Midbrain (tissue), 1 donor: ENCODE results near the gene KCNF1.

Experiments
- DNase-seq: peaks from one replicate; lab custom pipeline; 2025; lab: John Stamatoyannopoulos, UW

The KCNF1 gene, protein sequence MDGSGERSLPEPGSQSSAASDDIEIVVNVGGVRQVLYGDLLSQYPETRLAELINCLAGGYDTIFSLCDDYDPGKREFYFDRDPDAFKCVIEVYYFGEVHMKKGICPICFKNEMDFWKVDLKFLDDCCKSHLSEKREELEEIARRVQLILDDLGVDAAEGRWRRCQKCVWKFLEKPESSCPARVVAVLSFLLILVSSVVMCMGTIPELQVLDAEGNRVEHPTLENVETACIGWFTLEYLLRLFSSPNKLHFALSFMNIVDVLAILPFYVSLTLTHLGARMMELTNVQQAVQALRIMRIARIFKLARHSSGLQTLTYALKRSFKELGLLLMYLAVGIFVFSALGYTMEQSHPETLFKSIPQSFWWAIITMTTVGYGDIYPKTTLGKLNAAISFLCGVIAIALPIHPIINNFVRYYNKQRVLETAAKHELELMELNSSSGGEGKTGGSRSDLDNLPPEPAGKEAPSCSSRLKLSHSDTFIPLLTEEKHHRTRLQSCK

DNA sequence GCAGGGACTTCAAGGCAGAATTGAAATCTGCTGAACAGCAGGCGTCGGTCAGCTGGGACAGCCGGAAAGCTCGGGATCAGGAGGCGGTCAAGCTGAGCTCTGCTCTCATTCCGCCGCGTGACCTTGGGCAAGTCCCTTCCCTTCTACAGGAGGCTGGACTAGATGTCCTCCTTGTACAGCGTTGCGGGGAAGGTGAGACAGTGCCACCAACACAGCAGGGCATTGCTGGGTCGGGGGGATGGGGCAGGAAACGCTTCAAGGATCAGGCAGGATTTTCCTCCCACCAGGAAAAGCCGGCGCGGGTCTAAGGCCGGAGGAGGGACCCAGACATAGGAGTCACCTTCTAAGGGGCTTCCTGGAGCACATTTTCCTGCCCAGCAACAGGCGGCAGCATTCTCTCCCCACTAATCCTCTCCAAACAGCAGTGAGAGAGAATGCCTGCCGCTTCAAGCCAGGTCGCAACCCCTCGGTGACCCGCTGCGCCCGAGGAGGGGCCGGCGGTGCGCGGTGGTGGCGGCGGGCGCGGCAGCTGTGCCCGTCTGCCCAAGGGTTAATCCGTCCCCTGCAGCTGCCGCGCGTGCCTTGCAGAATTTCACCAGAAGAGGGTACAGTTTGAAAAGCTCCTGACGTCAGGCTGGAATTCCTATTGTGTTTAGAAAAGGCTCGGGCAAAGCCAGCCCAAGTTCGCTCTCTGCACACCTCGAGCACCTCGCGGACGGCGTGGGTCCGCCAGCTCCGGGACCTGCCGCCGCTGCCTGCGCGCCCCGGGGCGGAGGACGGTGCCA lies at the start of gene KCNF1:
TSS of gene KCNF1 (plus strand) at position 644 of the 785 bp plus-strand sequence. CDS start 493 bp downstream, outside the sequence.
- no peak for DNase-seq

GRCh38 chr2:10862330-10862729 lies 49.4 kb upstream of the KCNF1 start:
- no peak for DNase-seq

GRCh38 chr2:10863047-10863446 lies 48.7 kb upstream of the KCNF1 start:
- DNase-seq = no peak

DNA sequence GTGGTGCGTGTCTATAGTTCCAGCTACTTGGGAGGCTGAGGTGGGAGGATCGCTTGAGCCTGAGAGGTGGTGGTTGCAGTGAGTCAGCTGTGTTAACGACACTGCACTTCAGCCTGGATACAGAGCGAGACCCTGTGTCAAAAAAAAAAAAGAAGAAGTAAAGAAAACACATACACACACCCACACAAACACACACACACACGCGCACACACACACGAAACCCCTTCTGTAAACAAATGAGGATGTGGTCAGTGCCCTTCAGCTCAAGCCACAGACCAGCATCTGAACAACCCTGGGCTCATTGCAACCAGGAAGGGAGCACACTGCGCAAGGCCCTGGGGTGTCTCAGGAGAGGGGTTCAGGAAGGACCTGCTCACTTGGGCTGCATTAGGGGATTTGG lies 47.9 kb upstream of the KCNF1 start:
- peak; percentile 18 for DNase-seq

DNA sequence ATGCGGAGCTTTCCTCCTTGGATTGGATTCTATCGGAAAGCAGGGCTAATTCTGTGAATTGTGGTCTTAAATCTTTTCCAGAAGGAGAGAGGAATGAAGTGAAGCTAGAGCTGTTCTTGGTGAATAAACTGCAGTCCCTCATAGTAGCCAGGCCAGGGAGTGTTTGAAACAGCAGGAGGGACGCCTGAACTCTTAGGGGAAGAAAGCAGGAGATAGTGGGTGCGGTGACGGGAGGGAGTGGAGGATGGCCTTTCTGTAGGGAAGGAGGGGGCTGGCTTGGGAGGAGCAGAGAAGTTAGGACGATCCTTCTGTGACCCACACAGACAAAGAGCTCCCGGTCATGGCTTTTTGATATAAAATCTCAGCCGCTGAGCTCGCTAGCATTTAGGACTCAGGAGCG lies 47.5 kb upstream of the KCNF1 start:
- DNase-seq = no peak

GRCh38 chr2:10864861-10865636 lies 46.7 kb upstream of the KCNF1 start:
- DNase-seq = no peak

GRCh38 chr2:10865841-10866240 lies 45.9 kb upstream of the KCNF1 start:
- no peak for DNase-seq

- no peak for DNase-seq
Observed at GRCh38 chr2:10867692-10868420, 43.9 kb upstream of the KCNF1 start.

- no peak for DNase-seq
Observed at GRCh38 chr2:10868465-10869314, 43.0 kb upstream of the KCNF1 start.

GRCh38 chr2:10871978-10872377 lies 39.8 kb upstream of the KCNF1 start:
- no peak for DNase-seq

- no peak for DNase-seq
Observed at GRCh38 chr2:10873171-10873570, 38.6 kb upstream of the KCNF1 start.

DNA sequence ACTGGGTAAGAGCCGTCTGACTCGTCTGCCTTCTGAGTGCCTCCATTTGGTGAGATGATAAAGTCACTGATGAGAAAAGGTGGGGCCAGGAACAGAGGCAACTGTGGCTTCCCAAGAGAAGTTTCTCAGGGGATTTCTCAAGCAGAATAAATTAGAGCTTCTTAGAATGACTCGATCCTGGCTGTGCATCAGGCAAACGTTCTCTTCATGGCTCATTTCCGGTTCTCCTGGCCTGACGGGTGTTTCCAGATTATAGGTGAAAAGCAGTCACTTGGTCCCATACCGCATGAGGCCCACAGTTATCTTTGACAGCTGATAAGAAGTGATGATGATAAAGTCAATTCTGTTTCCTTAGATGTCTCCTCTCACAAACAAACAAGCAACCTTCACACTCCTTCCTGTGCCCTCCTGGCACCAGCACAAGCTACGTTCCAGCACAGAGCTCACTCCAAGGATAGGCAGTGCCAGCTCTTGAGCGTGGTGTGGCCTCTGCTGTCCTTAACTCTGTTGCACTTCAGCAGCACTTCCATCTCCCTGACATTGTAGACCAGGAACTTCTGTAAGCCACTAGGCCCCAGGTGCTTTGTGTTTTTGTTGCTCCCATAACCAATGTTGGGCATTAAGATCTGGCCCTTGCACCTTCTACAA lies 37.8 kb upstream of the KCNF1 start:
- DNase-seq = no peak

- no peak for DNase-seq
Observed at GRCh38 chr2:10875126-10875525, 36.6 kb upstream of the KCNF1 start.

GRCh38 chr2:10876394-10876793 lies 35.3 kb upstream of the KCNF1 start:
- no peak for DNase-seq

- DNase-seq = no peak
Observed at GRCh38 chr2:10876963-10877362, 34.8 kb upstream of the KCNF1 start.

- DNase-seq = no peak
Observed at GRCh38 chr2:10877651-10878111, 34.1 kb upstream of the KCNF1 start.

DNA sequence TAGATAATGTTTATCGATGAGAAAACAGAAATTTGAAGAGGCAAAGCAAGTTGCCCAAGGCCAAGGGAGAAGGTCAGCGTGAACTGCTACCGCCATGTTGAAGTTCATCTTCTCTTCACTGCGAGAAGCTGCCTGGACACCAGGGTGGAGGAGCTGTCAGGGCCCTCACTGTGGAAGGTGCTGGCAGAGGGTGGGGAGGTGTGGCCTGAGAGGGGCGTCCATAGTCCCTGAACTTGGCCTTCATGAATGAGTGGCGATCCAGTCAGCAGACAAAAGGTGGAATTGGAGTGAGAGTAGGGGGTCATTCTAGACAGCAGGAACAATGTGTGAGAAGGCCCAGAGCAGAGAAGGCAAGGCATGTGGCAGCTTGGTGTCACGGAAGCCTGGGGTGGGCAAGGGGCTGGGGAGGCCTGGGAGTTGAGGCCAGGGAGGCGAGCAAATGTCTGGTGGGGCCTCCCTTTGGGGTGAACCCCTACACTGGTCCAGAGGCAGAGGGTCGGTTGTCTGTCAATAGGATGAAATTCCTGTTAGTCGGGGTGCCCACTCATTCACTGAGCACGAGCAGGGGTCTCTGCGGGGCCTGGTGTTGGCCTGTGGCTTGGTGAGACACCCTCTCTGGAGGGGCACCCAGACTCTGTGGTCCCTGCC lies 33.3 kb upstream of the KCNF1 start:
- DNase-seq = no peak

DNA sequence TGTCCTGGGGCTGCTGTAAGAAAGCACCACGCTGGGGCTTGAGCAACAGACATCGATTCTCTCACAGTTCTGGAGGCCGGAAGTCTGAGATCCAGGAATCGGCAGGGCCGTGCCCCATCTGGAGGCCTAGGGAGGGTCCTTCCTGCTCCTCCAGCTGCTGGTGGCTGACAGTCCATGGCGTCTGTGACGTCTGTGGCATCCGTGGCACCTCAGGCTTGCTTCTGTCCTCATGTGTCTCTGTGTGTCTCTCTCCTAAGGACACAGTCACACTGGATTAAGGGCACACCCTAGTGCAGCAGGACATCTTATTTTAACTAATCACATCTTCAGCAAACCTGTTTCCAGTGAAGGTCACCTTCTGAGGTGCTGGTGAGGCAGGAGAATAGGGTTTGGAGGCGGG lies 32.6 kb upstream of the KCNF1 start:
- no peak for DNase-seq
